HEK293 (cell line): Measurements from ENCODE around the gene DLX3.

Experiments used
- CTCF ChIP-seq: fragments of 450-650 bp; formaldehyde crosslinking; IDR thresholded peaks from 2 replicates; pipeline ENCODE4 v1.5.1; 2016; ENCODE audit warnings: missing biosample characterization, missing genetic modification characterization
- ELK4 ChIP-seq: IDR thresholded peaks from 2 replicates; pipeline ENCODE4 v1.6.1; 2011; ENCODE audit warnings: mild to moderate bottlenecking, low read depth, low read length, borderline replicate concordance
- HIC1 ChIP-seq: fragments of 450-650 bp; formaldehyde crosslinking; IDR thresholded peaks from 2 replicates; pipeline ENCODE4 v1.5.1; 2016; ENCODE audit warnings: missing biosample characterization, missing genetic modification characterization
- HOXC10 ChIP-seq: sonication (generic); formaldehyde crosslinking; IDR thresholded peaks from 2 replicates; pipeline ENCODE4 v1.8.1; 2023; ENCODE audit warnings: mild to moderate bottlenecking, missing genetic modification reagents
- KLF17 ChIP-seq: fragments of 450-650 bp; formaldehyde crosslinking; IDR thresholded peaks from 2 replicates; pipeline ENCODE4 v1.5.1; 2016; ENCODE audit warnings: missing biosample characterization, missing genetic modification characterization
- MYNN ChIP-seq: fragments of 450-650 bp; formaldehyde crosslinking; IDR thresholded peaks from 2 replicates; pipeline ENCODE4 v1.5.1; 2016; ENCODE audit warnings: missing biosample characterization, missing genetic modification characterization, borderline replicate concordance
- ZBTB7A ChIP-seq: fragments of 450-650 bp; formaldehyde crosslinking; IDR thresholded peaks from 2 replicates; pipeline ENCODE4 v1.5.1; 2016; ENCODE audit warnings: low read depth, missing biosample characterization, missing genetic modification characterization
- ZBTB8A ChIP-seq: fragments of 450-650 bp; formaldehyde crosslinking; IDR thresholded peaks from 2 replicates; pipeline ENCODE4 v1.5.1; 2016; ENCODE audit warnings: missing biosample characterization, missing genetic modification characterization
- ZNF302 ChIP-seq: fragments of 450-650 bp; formaldehyde crosslinking; IDR thresholded peaks from 2 replicates; pipeline ENCODE4 v1.5.1; 2016; ENCODE audit warnings: missing biosample characterization, missing genetic modification characterization, low read depth
- ZNF335 ChIP-seq: fragments of 450-650 bp; formaldehyde crosslinking; conservative IDR thresholded peaks from 2 replicates; pipeline ENCODE4 v1.5.1; 2016; ENCODE audit warnings: missing biosample characterization, missing genetic modification characterization
- ZNF37A ChIP-seq: fragments of 450-650 bp; IDR thresholded peaks from 2 replicates; pipeline ENCODE4 v1.5.1; 2018; ENCODE audit warnings: missing biosample characterization, missing genetic modification characterization
- ZNF398 ChIP-seq: fragments of 450-650 bp; formaldehyde crosslinking; IDR thresholded peaks from 2 replicates; pipeline ENCODE4 v1.5.1; 2017; ENCODE audit warnings: missing biosample characterization, missing genetic modification characterization
- ZNF488 ChIP-seq: fragments of 450-650 bp; formaldehyde crosslinking; IDR thresholded peaks from 2 replicates; pipeline ENCODE4 v1.5.1; 2016; ENCODE audit warnings: missing biosample characterization, missing genetic modification characterization
- ZNF501 ChIP-seq: fragments of 450-650 bp; formaldehyde crosslinking; IDR thresholded peaks from 2 replicates; pipeline ENCODE4 v1.5.1; 2016; ENCODE audit warnings: missing biosample characterization, missing genetic modification characterization
- ZNF529 ChIP-seq: fragments of 450-650 bp; formaldehyde crosslinking; IDR thresholded peaks from 2 replicates; pipeline ENCODE4 v1.5.1; 2017; ENCODE audit warnings: missing genetic modification characterization, missing biosample characterization; ENCODE audit not compliant: insufficient replicate concordance
- ZNF544 ChIP-seq: fragments of 450-650 bp; formaldehyde crosslinking; IDR thresholded peaks from 2 replicates; pipeline ENCODE4 v1.5.0; 2017; ENCODE audit warnings: missing biosample characterization, missing genetic modification characterization
- ZNF555 ChIP-seq: fragments of 450-650 bp; formaldehyde crosslinking; conservative IDR thresholded peaks from 2 replicates; pipeline ENCODE4 v1.5.1; 2017; ENCODE audit warnings: missing biosample characterization, mild to moderate bottlenecking, missing genetic modification characterization, inconsistent platforms

Gene DLX3

GRCh38 chr17:49997773-49998703, 3.0 kb upstream of the DLX3 start (continued):
- TF ChIP-seq HIC1, result peak; percentile 98
- no peak for TF ChIP-seq HOXC10 (CRISPR knock-in tag)
- TF ChIP-seq ZNF302 (tag by site-specific recombination), result no peak
- no peak for TF ChIP-seq ZNF555 (tag by site-specific recombination)
- TF ChIP-seq ZNF398 (tag by site-specific recombination), result no peak
- TF ChIP-seq ZNF488, result no peak
- TF ChIP-seq ZNF529 (tag by site-specific recombination), result no peak
- no peak for TF ChIP-seq MYNN (tag by site-specific recombination)
- peak; percentile 95 for TF ChIP-seq CTCF (tag by site-specific recombination)
- TF ChIP-seq ZNF501 (tag by site-specific recombination), result no peak
- TF ChIP-seq ZNF37A (tag by site-specific recombination), result no peak
- TF ChIP-seq ZNF335 (tag by site-specific recombination), result peak; percentile 31
- TF ChIP-seq ZBTB8A (tag by site-specific recombination), result peak; percentile 44; the same call in 1 of the 2 replicates
- TF ChIP-seq KLF17 (tag by site-specific recombination), result 0 out of 2 replicates have a peak, but pooled peaks have one; percentile 47
- TF ChIP-seq ELK4, result no peak
- no peak for TF ChIP-seq ZBTB7A (tag by site-specific recombination)
- TF ChIP-seq ZNF544 (tag by site-specific recombination), result no peak
